Right cardiac atrium (tissue), 5 donors: Measurements from ENCODE around the gene FAM89A. TPM values are rescaled to one million over a fixed set of nuclear protein-coding genes. Genes with fewer than 3 reads are reported as not detected.

Experiments
- ATAC-seq, 2 donors: fragments of 200-7000 bp; cut with Tn5 transposase; one replicate each; pipeline versions ENCODE4 v1.8.0 to v1.9.1; 2020; ENCODE audit warnings: moderate library complexity in 2 of 2, mild to moderate bottlenecking in 1 of 2
- DNase-seq, 3 donors: peaks; one replicate each; pipeline ENCODE4 v3.0.0-alpha.2; 2020
- H3K27ac ChIP-seq: one replicate; pipeline ENCODE4 v1.5.1; 2013; ENCODE audit warnings: mild to moderate bottlenecking, low read length, control low read depth, moderate library complexity
- H3K27me3 ChIP-seq: one replicate; pipeline ENCODE4 v1.6.1; 2013; ENCODE audit not compliant: control insufficient read depth, insufficient read depth
- H3K4me1 ChIP-seq: one replicate; pipeline ENCODE4 v1.6.1; 2013; ENCODE audit warnings: low read length; ENCODE audit not compliant: control insufficient read depth, insufficient read depth
- H3K4me3 ChIP-seq: one replicate; pipeline ENCODE4 v1.5.1; 2013; ENCODE audit warnings: low read length, control low read depth
- H3K9me3 ChIP-seq: one replicate; pipeline ENCODE4 v1.6.1; 2013; ENCODE audit warnings: low read length; ENCODE audit not compliant: control insufficient read depth
- WGBS: extraction: QIAGEN DNeasy Blood & Tissue Kit; methylation state at CpG from one replicate; pipeline ENCODE4 v1.1.7; 2013; 5-methylcytosine and 5-hydroxymethylcytosine counted together
- intact Hi-C, 4 donors: fragments of 100-400 bp; cut with DNase I; formaldehyde crosslinking; loops; one replicate each; pipeline versions ENCODE4 v1.11.0 to v1.14.0; 2022 to 2023
- polyA plus RNA-seq: library from polyadenylated mRNA; stranded (reverse); fragments of 200-250 nt; gene quantifications from one replicate; pipeline ENCODE4 v1.2.3, GENCODE V29; 2013
- total RNA-seq, 4 donors: library from RNA; stranded (reverse); fragmentation: NEBNext Ultra II Directional; extraction: Animal tissue kit (Norgen Biotek cat#: 25700); gene quantifications; one replicate each; pipeline ENCODE4 v1.2.1, GENCODE V29; 2021
- donor health status: healthy with polysubstance abuse.
- donor health status: DM: no; HTN: yes; CAD: no.
- donor health status: DM: no; HTN: no; CAD: no.
- donor health status: DM: no; HTN: yes; CAD: no; lungs with severe emphysema.
- donor health status: DM: yes; HTN: yes; CAD: no.

Gene FAM89A
- total and polyA plus RNA-seq, 5 donors, result 2.3 to 7.7 (median 5.6) TPM

DNA sequence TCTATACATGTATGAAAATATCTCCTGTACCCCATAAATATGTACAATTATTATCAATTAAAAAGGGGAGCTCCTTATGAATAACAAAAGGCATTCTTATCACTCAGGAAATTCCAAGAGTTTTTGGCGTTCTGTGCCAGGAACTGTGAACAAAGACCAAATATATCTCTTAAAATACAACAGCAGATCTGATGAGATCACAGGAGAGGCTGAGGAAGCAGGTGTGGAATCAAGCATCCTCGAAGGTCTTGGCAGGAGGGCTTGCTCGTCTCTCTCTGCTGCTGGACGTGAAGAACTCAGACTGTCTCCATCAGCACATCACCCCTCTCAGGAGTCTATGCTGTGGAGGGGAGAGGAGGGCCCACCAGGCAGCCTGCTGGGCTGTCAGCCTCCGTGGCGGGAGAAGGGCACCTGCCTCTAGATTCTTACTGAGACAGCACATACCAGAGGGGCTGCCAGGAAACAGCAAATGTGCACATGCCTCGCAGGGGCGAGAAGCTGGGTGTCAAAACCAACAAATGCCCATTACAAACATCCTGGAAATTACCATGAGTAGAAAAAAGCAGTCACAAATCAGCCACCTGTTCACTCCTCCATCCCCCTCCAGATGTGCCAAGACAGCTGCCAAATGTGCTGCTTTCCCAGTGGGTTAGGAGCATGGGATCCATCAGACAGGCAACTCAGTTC, 30.8 kb upstream of the FAM89A start:
- no peaks in the 10 kb centered on the region for H3K9me3 ChIP-seq
- 34% methylated on average over 8 of the region's 8 CpGs for WGBS
- no peak overlapping the region for H3K4me3 ChIP-seq
- H3K27me3 ChIP-seq, result no peaks in the 10 kb centered on the region
- ATAC-seq (peak in 1 of 2 donors; percentile 28), DNase-seq (no peak)
- H3K4me1 ChIP-seq, result peaks cover 3% of the 10 kb centered on the region
- no peak overlapping the region for H3K27ac ChIP-seq
- intact Hi-C loops, result no loop called here

- 77% methylated on average over 8 of the region's 8 CpGs for WGBS
- Histone ChIP-seq H3K9me3 (no peaks in the 10 kb centered on the region), H3K4me3 (no peak overlapping the region), H3K4me1 (peaks cover 3% of the 10 kb centered on the region), H3K27ac (no peak overlapping the region), H3K27me3 (no peaks in the 10 kb centered on the region)
- intact Hi-C loops, result no loop called here
- DNase-seq, result no peak
- no peak for ATAC-seq
Observed at GRCh38 chr1:231069333-231069732, 29.3 kb upstream of the FAM89A start.

- DNase-seq, result no peak
- WGBS, result 84% methylated on average over 4 of the region's 4 CpGs
- H3K27ac ChIP-seq, result no peak overlapping the region
- H3K9me3 ChIP-seq, result no peaks in the 10 kb centered on the region
- H3K4me3 ChIP-seq, result no peak overlapping the region
- ATAC-seq, result no peak
- no peaks in the 10 kb centered on the region for H3K27me3 ChIP-seq
- peaks cover 3% of the 10 kb centered on the region for H3K4me1 ChIP-seq
- intact Hi-C loops, result no loop called here
Observed at GRCh38 chr1:231068762-231069161, 28.7 kb upstream of the FAM89A start.

GRCh38 chr1:231065510-231066241, 25.6 kb upstream of the FAM89A start:
- ATAC-seq, result peak in 1 of 2 donors; percentile 77
- H3K4me3 ChIP-seq, result no peak overlapping the region
- H3K9me3 ChIP-seq, result no peaks in the 10 kb centered on the region
- 45% methylated on average over 11 of the region's 11 CpGs for WGBS
- intact Hi-C loops, result no loop called here
- no peaks in the 10 kb centered on the region for H3K27me3 ChIP-seq
- DNase-seq, result no peak
- no peak overlapping the region for H3K27ac ChIP-seq
- H3K4me1 ChIP-seq, result no peaks in the 10 kb centered on the region

GRCh38 chr1:231064418-231064817, 24.4 kb upstream of the FAM89A start:
- H3K27ac ChIP-seq, result no peak overlapping the region
- no peaks in the 10 kb centered on the region for H3K27me3 ChIP-seq
- no peak for ATAC-seq
- no peak overlapping the region for H3K4me3 ChIP-seq
- intact Hi-C loops, result no loop called here
- no peaks in the 10 kb centered on the region for H3K4me1 ChIP-seq
- H3K9me3 ChIP-seq, result no peaks in the 10 kb centered on the region
- 87% methylated on average over 3 of the region's 3 CpGs for WGBS
- DNase-seq, result no peak

DNA sequence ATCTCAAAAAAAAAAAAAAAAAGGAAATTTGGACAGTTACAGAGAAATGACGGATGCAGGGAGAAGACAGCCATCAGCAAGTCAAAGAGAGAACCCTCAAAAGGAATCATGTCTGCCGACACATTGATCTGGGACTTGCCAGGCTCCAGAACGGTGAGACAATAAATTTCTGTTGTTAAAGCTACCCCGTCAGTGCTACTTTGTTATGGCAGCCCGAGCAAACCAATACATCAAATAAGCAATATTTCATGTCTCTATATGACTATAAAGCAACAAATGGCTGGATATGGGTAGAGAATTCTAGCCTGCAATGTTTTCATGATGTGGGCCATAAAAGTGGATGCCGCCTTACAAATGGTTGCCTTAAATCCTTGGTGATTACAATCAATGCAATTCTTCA, 23.3 kb upstream of the FAM89A start:
- no peak for ATAC-seq
- Histone ChIP-seq H3K4me1 (no peaks in the 10 kb centered on the region), H3K4me3 (no peak overlapping the region), H3K27ac (no peak overlapping the region), H3K27me3 (no peaks in the 10 kb centered on the region), H3K9me3 (no peaks in the 10 kb centered on the region)
- intact Hi-C loops, result no loop called here
- 75% methylated on average over 6 of the region's 6 CpGs for WGBS
- no peak for DNase-seq

DNA sequence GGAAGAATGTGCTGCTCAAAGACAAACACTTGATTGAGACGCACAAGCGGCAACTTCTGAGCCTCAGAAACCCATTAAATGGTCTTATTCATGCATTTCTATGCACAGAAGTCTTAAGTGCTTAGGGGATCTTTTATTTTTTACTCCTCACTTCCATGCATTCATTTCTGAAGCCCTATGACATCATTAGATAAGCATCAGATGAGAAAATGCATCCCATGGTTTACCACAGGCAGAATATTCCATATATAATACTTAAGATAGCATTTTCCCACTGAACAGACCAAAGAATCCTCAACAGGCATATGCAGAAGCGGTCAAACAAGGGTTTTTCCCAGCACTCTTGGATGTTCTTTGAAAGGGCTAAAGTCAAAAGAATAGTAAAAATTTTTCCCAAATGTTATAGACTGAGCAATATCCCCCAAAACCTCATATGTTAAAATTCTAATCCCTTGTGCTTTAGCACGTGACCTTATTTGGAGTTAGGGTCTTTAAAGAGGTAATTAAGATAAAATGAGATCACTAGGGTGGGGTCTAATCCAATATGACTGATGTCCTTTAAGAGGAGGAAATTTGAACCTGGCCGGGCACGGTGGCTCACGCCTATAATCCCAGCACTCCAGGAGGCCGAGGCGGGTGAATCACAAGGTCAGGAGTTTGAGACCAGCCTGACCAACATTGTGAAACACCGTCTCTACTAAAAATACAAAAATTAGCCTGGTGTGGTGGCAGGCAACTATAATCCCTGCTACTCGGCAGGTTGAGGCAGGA, 22.6 kb upstream of the FAM89A start:
- WGBS, result 88% methylated on average over 11 of the region's 11 CpGs
- H3K4me1 ChIP-seq, result no peaks in the 10 kb centered on the region
- ATAC-seq (no peak), DNase-seq (no peak)
- H3K9me3 ChIP-seq, result no peaks in the 10 kb centered on the region
- intact Hi-C loops, result no loop called here
- no peak overlapping the region for H3K27ac ChIP-seq
- no peak overlapping the region for H3K4me3 ChIP-seq
- no peaks in the 10 kb centered on the region for H3K27me3 ChIP-seq

- ATAC-seq (no peak), DNase-seq (no peak)
- H3K27ac ChIP-seq, result no peak overlapping the region
- no peak overlapping the region for H3K4me3 ChIP-seq
- no peaks in the 10 kb centered on the region for H3K4me1 ChIP-seq
- H3K9me3 ChIP-seq, result no peaks in the 10 kb centered on the region
- WGBS, result 94% methylated on average over 1 of the region's 1 CpG
- no peaks in the 10 kb centered on the region for H3K27me3 ChIP-seq
- intact Hi-C loops, result no loop called here
Observed at GRCh38 chr1:231059566-231060193, 19.6 kb upstream of the FAM89A start.

DNA sequence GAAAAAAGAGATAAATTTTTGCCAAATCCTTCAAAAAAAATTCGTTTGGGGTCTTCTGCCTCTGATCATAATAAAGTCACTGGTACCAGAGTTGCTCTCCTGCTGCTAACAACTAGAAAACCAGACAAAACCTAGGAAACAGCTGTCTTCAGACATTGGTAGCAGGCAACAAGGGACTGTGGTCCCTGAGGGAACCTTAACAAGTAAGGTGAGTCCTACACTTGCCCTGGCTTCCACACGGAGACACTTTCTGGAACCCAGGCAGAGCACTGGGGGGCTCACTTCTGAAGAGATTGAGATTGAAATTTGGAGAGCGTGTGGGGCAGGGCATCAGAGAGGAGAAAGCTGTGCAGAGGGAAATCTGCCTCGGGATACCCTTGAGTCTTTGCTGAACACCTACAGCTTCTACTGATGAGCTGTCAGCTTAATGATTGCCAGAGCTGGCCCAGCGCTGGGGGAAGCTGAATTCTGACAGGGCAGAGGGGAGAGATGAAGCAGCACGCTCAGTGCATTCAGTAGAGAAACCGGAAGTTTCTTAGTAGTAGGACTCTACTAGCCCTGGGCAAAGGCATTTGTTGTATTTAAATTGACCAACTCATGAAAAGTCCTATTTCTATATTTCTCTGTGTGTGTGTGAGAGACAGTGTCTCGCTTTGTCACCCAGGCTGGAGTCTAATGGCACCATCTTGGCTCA, 18.5 kb upstream of the FAM89A start:
- 62% methylated on average over 8 of the region's 8 CpGs for WGBS
- H3K9me3 ChIP-seq, result no peaks in the 10 kb centered on the region

GRCh38 chr1:231057410-231057809, 17.4 kb upstream of the FAM89A start:
- intact Hi-C loops, result no loop called here
- 83% methylated on average over 3 of the region's 3 CpGs for WGBS
- H3K4me3 ChIP-seq, result no peak overlapping the region
- H3K9me3 ChIP-seq, result no peaks in the 10 kb centered on the region
- DNase-seq (no peak), ATAC-seq (no peak)
- H3K4me1 ChIP-seq, result no peaks in the 10 kb centered on the region
- no peaks in the 10 kb centered on the region for H3K27me3 ChIP-seq
- no peak overlapping the region for H3K27ac ChIP-seq

More for the DNA sequence above, 18.5 kb upstream of the FAM89A start:
- Histone ChIP-seq H3K4me3 (no peak overlapping the region), H3K4me1 (no peaks in the 10 kb centered on the region), H3K27ac (no peak overlapping the region), H3K27me3 (no peaks in the 10 kb centered on the region)
- intact Hi-C loops, result no loop called here
- DNase-seq (no peak), ATAC-seq (no peak)
